OCI-LY1 (cell line): ENCODE results near the gene KLHDC10.

Experiments
- H2AFZ ChIP-seq: fragments of 200-600 bp; sonication (generic), shearing (Covaris generic); 2 replicates; pipeline ENCODE4 v1.6.0; 2014; ENCODE audit warnings: antibody characterized with exemption, mild to moderate bottlenecking, low read length
- H3F3A ChIP-seq: fragments of 200-600 bp; sonication (generic), shearing (Covaris generic); 2 replicates; pipeline ENCODE4 v1.6.0; 2014; ENCODE audit warnings: mild to moderate bottlenecking, antibody characterized with exemption, low read length, moderate library complexity; ENCODE audit not compliant: insufficient read depth
- H3K27ac ChIP-seq: fragments of 200-600 bp; sonication (generic); 2 replicates; pipeline ENCODE4 v1.5.1; 2014; ENCODE audit warnings: low read length, mixed run types, mild to moderate bottlenecking, low read depth; ENCODE audit not compliant: poor library complexity, severe bottlenecking
- H3K27me3 ChIP-seq: fragments of 200-600 bp; sonication (generic); 2 replicates; pipeline ENCODE4 v1.6.0; 2014; ENCODE audit warnings: antibody characterized with exemption, mild to moderate bottlenecking, low read length, moderate library complexity; ENCODE audit not compliant: insufficient read depth
- H3K36me3 ChIP-seq: fragments of 200-600 bp; sonication (generic); 2 replicates; pipeline ENCODE4 v1.6.1; 2014; ENCODE audit warnings: mild to moderate bottlenecking, antibody characterized with exemption, low read length, moderate library complexity, mixed read lengths; ENCODE audit not compliant: insufficient read depth
- H3K4me1 ChIP-seq: fragments of 200-600 bp; sonication (generic); 2 replicates; pipeline ENCODE4 v1.5.1; 2014; ENCODE audit warnings: mild to moderate bottlenecking, low read length, moderate library complexity; ENCODE audit not compliant: insufficient read depth, severe bottlenecking
- H3K4me2 ChIP-seq: fragments of 200-600 bp; sonication (generic), shearing (Covaris generic); 2 replicates; pipeline ENCODE4 v1.6.1; 2014; ENCODE audit warnings: low read length
- H3K4me3 ChIP-seq: fragments of 200-600 bp; sonication (generic); 2 replicates; pipeline ENCODE4 v1.5.1; 2014; ENCODE audit warnings: low read length, low read depth, mild to moderate bottlenecking, mixed read lengths; ENCODE audit not compliant: poor library complexity, severe bottlenecking
- H3K79me2 ChIP-seq: fragments of 200-600 bp; shearing (Covaris generic); 2 replicates; pipeline ENCODE4 v1.6.1; 2016; ENCODE audit warnings: mixed run types, low read length, mixed read lengths; ENCODE audit not compliant: insufficient read depth
- H3K9ac ChIP-seq: fragments of 200-600 bp; sonication (generic), shearing (Covaris generic); 2 replicates; pipeline ENCODE4 v1.6.1; 2014; ENCODE audit warnings: mild to moderate bottlenecking, low read length, mixed read lengths
- H3K9me2 ChIP-seq: fragments of 200-600 bp; sonication (generic), shearing (Covaris generic); 2 replicates; pipeline ENCODE4 v1.6.1; 2014; ENCODE audit warnings: low read depth, mild to moderate bottlenecking, low read length, mixed read lengths
- H3K9me3 ChIP-seq: fragments of 200-600 bp; shearing (Covaris generic); 2 replicates; pipeline ENCODE4 v1.6.1; 2014; ENCODE audit warnings: low read length, mixed read lengths
- H4K20me1 ChIP-seq: fragments of 200-600 bp; sonication (generic), shearing (Covaris generic); 2 replicates; pipeline ENCODE4 v1.6.0; 2016; ENCODE audit warnings: mild to moderate bottlenecking, low read length; ENCODE audit not compliant: insufficient read depth
- CTCF ChIP-seq: fragments of 200-600 bp; sonication (generic), shearing (Covaris generic); IDR thresholded peaks from 2 replicates; pipeline ENCODE4 v1.5.1; 2017; ENCODE audit warnings: mild to moderate bottlenecking, antibody characterized with exemption, low read length, moderate library complexity, mixed read lengths
- EZH2 ChIP-seq: fragments of 200-600 bp; sonication (generic), shearing (Covaris generic); IDR thresholded peaks from 2 replicates; pipeline ENCODE4 v1.8.0; 2017; ENCODE audit warnings: borderline replicate concordance, mixed run types, mild to moderate bottlenecking, antibody characterized with exemption, low read length, moderate library complexity, mixed read lengths

The KLHDC10 gene

DNA sequence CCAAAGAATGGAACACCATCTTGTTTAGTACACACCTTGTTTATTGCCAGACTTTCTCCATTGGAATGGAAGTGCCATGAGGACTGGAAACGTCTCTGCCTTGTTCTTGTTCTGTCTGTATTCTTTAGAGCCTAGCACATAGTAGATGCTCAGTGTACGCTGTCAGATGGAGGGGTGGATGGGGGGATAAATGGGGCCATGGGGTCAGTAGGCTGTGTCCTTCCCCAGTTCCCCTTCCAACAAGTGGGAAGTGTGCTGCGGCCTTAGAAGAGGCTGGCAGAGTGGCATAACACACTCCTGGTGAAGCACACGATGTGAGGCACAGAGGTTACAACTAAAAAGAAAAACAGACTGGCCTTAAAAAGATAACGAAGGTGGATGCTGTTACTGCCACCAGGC is 73.0 kb downstream of the KLHDC10 start:
- no peak for TF ChIP-seq EZH2
- no peak for TF ChIP-seq CTCF
- no peak overlapping the region for H3K9ac ChIP-seq
- H3K9me2 ChIP-seq, result no peaks in the 10 kb centered on the region
- H3K79me2 ChIP-seq, result no peaks in the 10 kb centered on the region
- no peak overlapping the region for H2AFZ ChIP-seq
- peaks cover 13% of the 10 kb centered on the region for H3K4me1 ChIP-seq
- H3K27ac ChIP-seq, result no peak overlapping the region
- no peaks in the 10 kb centered on the region for H3K27me3 ChIP-seq
- H3K36me3 ChIP-seq, result peaks cover 7% of the 10 kb centered on the region
- H3F3A ChIP-seq, result no peaks in the 10 kb centered on the region
- H4K20me1 ChIP-seq, result no peaks in the 10 kb centered on the region
- H3K4me3 ChIP-seq, result no peak overlapping the region
- H3K4me2 ChIP-seq, result no peak overlapping the region
- no peaks in the 10 kb centered on the region for H3K9me3 ChIP-seq

GRCh38 chr7:130143986-130144311 is 73.6 kb downstream of the KLHDC10 start:
- no peak overlapping the region for H3K4me2 ChIP-seq
- no peaks in the 10 kb centered on the region for H4K20me1 ChIP-seq
- no peaks in the 10 kb centered on the region for H3K9me2 ChIP-seq
- H3K27ac ChIP-seq, result no peak overlapping the region
- no peak overlapping the region for H3K9ac ChIP-seq
- no peaks in the 10 kb centered on the region for H3K9me3 ChIP-seq
- H3K4me3 ChIP-seq, result no peak overlapping the region
- no peak overlapping the region for H2AFZ ChIP-seq
- peaks cover 13% of the 10 kb centered on the region for H3K4me1 ChIP-seq
- TF ChIP-seq CTCF (no peak), EZH2 (no peak)
- H3K27me3 ChIP-seq, result no peaks in the 10 kb centered on the region
- H3K79me2 ChIP-seq, result no peaks in the 10 kb centered on the region
- no peaks in the 10 kb centered on the region for H3F3A ChIP-seq
- H3K36me3 ChIP-seq, result peaks cover 7% of the 10 kb centered on the region

DNA sequence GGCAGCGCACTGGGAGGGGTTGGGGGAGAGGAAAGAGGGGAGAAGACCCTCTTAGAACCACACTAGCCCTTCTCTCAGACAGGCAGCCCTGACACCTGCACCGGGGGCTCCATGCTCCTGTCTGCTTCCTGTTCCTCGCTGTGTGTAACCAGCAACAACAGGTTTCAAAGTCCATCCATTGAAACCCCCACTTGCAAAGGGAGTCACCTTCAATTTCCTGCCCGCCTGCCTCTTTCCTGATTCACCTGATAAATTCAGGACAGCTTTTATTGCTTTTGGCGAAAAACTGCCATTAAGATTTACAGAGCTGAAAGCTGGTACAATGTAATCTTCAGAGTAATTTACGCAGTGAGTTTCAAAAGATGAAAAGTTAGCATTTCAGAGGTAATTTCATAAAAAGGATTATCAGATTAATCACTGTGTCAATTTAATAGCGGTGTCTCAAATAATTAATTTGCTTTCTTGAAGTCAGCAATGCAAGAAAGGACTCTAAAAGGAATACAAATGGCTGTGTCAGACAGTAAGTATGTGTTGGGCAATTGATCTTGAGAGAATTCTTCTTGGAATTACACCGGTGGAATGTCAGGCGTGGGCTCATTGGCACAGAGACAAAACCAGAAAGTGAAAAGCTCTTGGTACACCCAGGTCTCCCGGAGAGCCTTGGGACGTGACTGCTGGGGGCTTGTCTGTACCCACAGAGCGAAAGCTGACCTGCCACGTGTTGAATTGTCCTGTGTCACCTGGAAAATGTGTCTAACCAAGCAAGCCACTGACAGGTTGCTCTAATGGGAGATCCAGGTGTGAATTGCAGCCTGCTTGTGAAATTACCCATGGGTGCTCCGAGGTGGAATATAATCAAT is 74.2 kb downstream of the KLHDC10 start:
- Histone ChIP-seq H3K27ac (no peak overlapping the region), H3K27me3 (no peaks in the 10 kb centered on the region), H3K79me2 (no peaks in the 10 kb centered on the region), H2AFZ (no peak overlapping the region), H3K9ac (no peak overlapping the region), H3F3A (peaks cover 5% of the 10 kb centered on the region; the same call in 1 of the 2 replicates), H3K4me2 (no peak overlapping the region), H3K9me2 (no peaks in the 10 kb centered on the region), H4K20me1 (no peaks in the 10 kb centered on the region), H3K9me3 (no peaks in the 10 kb centered on the region), H3K36me3 (peaks cover 3% of the 10 kb centered on the region; the same call in 1 of the 2 replicates), H3K4me1 (peaks cover 18% of the 10 kb centered on the region), H3K4me3 (no peak overlapping the region)
- TF ChIP-seq CTCF (no peak), EZH2 (no peak)
